GM21423 (cell line): Measurements from ENCODE around the gene ADIRF.
"Not testable (repeated sequence)": the region's sequence is repeated elsewhere in the genome, so short reads cannot be mapped to it uniquely, and the experiment has no call there.

Experiments used
- ATAC-seq: cut with Tn5 transposase; IDR thresholded peaks from one replicate; pipeline ENCODE4 v1.9.1; 2021; ENCODE audit warnings: mild to moderate bottlenecking, moderate library complexity; ENCODE audit not compliant: unreplicated experiment

Gene ADIRF

GRCh38 chr10:86976362-86977056 lies 8.2 kb downstream of the ADIRF start:
- no peak for ATAC-seq

- not testable (repeated sequence) for ATAC-seq
Measured at GRCh38 chr10:86978457-86978856, 10.2 kb downstream of the ADIRF start.

- ATAC-seq: no peak
Measured at GRCh38 chr10:86979296-86979818, 11.1 kb downstream of the ADIRF start.

- ATAC-seq: no peak
Measured at GRCh38 chr10:86979977-86980448, 11.7 kb downstream of the ADIRF start.

- ATAC-seq: not testable (repeated sequence)
Measured at GRCh38 chr10:86981020-86981419, 12.7 kb downstream of the ADIRF start.

GRCh38 chr10:86981716-86982115 lies 13.4 kb downstream of the ADIRF start:
- ATAC-seq: no peak

- not testable (repeated sequence) for ATAC-seq
Measured at GRCh38 chr10:86984498-86984897, 16.2 kb downstream of the ADIRF start.

- no peak for ATAC-seq
Measured at GRCh38 chr10:86988520-86988919, 20.2 kb downstream of the ADIRF start.

- not testable (repeated sequence) for ATAC-seq
Measured at GRCh38 chr10:86991362-86991761, 23.1 kb downstream of the ADIRF start.

- no peak for ATAC-seq
Measured at GRCh38 chr10:86992456-86992855, 24.2 kb downstream of the ADIRF start.

- no peak for ATAC-seq
Measured at GRCh38 chr10:86992929-86993328, 24.6 kb downstream of the ADIRF start.

GRCh38 chr10:86999802-87000403 lies 31.6 kb downstream of the ADIRF start:
- not testable (repeated sequence) for ATAC-seq

GRCh38 chr10:87000491-87000890 lies 32.2 kb downstream of the ADIRF start:
- ATAC-seq: no peak

- ATAC-seq: not testable (repeated sequence)
Measured at GRCh38 chr10:87007124-87007523, 38.8 kb downstream of the ADIRF start.

- not testable (repeated sequence) for ATAC-seq
Measured at GRCh38 chr10:87007674-87008073, 39.4 kb downstream of the ADIRF start.

- ATAC-seq: not testable (repeated sequence)
Measured at GRCh38 chr10:87008303-87008702, 40.0 kb downstream of the ADIRF start.

- ATAC-seq: not testable (repeated sequence)
Measured at GRCh38 chr10:87009134-87009696, 40.9 kb downstream of the ADIRF start.

GRCh38 chr10:87013528-87013927 lies 45.2 kb downstream of the ADIRF start:
- ATAC-seq: not testable (repeated sequence)

- not testable (repeated sequence) for ATAC-seq
Measured at GRCh38 chr10:87014986-87015716, 46.9 kb downstream of the ADIRF start.

GRCh38 chr10:87018127-87018526 lies 49.8 kb downstream of the ADIRF start:
- not testable (repeated sequence) for ATAC-seq

GRCh38 chr10:87019066-87019465 lies 50.8 kb downstream of the ADIRF start:
- ATAC-seq: not testable (repeated sequence)
